GM12873 (cell line): ENCODE measurements around the gene ARL4D.

Experiments
- TF ChIP-seq, protein P1 (sequence below): IDR thresholded peaks from 2 replicates; pipeline ENCODE4 v1.5.1; 2012; ENCODE audit warnings: low read depth, mild to moderate bottlenecking, moderate library complexity, low read length, control low read depth; ENCODE audit not compliant: insufficient read depth; ENCODE audit errors: missing control alignments

The ARL4D gene

DNA sequence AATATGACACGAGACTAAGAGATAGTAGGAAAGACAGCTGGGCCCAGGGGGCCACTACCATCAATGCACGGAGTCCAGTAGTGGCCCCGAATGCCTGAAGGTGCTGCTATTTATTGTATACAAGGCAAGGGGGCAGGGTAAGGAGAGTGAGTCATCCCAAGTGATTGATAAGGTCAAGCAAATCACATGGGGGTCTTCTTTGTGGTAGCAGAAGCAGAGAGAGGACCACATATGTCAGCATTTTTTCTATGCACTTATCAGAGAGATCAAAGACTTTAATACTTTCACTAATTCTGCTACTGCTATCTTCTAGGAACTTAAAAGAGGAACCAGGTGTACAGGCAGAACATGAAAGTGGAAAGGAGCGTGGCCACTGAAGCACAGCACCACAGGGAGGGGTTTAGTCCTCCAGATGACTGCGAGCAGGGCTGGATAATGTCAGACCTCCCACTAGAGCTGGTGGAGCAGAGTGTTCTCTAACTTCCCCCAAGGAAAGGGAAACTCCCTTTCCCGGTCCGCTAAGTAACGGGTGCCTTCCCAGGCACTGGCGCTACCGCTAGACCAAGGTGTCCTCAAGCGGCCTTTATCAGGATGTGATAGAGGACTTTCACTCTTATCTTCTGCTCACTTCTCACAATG is 26.4 kb upstream of the ARL4D start:
- TF ChIP-seq, protein P1, sequence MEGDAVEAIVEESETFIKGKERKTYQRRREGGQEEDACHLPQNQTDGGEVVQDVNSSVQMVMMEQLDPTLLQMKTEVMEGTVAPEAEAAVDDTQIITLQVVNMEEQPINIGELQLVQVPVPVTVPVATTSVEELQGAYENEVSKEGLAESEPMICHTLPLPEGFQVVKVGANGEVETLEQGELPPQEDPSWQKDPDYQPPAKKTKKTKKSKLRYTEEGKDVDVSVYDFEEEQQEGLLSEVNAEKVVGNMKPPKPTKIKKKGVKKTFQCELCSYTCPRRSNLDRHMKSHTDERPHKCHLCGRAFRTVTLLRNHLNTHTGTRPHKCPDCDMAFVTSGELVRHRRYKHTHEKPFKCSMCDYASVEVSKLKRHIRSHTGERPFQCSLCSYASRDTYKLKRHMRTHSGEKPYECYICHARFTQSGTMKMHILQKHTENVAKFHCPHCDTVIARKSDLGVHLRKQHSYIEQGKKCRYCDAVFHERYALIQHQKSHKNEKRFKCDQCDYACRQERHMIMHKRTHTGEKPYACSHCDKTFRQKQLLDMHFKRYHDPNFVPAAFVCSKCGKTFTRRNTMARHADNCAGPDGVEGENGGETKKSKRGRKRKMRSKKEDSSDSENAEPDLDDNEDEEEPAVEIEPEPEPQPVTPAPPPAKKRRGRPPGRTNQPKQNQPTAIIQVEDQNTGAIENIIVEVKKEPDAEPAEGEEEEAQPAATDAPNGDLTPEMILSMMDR: no peak

DNA sequence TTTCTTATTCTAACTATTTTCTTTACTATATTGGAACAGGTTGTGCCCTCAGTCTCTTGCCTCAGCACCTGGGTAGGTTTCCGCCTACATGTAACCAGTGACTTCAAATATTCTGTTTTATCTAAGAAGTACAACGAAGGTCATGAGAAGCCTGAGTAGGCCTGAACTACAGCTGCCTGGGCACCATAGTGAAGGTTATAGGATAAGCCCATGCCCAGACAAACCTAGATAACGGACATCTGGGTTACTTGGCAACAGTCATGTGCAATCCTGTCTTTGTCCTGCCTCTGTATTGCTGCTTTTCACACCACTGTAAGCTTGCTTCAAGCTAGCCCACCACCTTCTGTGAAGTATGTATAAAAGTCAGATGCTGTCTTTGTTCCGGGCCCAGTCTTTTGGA is 25.4 kb upstream of the ARL4D start:
- TF ChIP-seq, protein P1: no peak

DNA sequence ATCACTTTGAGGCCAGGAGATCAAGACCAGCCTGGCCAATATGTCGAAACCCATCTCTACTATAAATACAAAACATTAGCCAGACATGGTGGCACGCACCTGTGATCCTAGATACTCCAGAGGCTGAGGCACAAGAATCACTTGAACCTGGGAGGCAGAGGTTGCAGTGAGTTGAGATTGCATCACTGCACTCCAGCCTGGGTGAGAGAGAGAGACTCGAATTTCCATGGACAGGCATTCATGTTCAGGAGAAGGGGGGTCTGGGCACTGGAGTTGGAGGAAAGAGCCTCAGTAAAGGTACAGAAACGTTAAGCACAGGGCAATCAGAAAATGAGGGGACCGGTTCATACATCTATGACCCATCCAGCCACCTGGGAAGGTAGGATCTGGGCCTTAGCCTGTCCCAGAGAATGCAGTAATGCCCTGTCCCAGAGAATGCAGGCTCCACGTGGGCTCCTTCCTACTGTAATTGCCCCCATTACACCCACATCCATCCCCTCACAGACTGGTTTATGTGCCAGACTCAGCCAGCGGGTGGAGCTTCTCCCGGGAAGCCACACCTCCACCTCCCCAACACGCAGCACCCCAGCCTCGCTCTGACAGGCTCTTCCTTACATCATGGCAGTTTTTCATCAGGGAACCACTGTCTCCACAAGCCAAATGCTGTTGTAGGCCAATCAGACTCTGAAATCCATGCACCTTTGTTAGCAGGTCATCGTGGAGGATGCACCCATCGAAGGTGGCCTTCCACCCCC is 21.6 kb upstream of the ARL4D start:
- TF ChIP-seq, protein P1: no peak

DNA sequence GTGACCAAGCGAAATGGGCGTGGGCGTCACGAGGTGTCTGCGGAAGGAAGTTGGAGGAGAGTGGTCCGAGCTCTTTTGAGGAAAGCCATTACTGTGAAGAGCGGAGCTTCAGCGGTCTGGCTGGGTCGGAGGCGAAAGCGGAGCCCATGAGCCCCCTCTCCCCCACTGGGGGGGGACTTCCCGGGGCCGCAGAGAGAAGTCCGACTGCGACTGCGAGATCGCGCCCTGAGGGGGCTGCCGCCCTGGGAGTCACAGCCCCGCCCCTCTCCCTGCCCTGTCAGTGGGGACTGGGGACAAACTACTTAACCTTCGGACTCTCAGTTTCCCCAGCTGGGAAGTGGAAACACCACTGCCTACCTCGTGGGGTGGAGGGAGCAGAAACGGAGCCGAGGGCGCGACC is 20.0 kb upstream of the ARL4D start:
- TF ChIP-seq, protein P1: no peak

DNA sequence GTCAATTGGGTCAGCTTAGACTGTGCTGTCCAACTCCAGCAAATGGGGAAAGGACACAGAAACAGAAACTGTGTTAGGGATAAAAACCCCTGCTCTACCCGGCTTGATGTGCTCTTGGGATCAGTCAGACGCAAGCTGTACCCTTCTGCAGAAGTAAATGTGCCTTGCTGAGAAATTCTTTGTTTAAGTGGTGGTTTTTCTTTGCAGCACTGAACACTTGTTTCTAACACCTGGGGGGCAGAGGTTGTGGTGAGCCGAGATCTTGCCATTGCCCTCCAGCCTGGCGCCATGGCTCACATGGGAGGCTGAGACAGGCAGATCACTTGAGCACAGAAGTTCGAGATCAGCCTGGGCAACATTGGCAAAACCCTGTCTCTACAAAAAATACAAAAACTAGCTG is 18.5 kb upstream of the ARL4D start:
- TF ChIP-seq, protein P1: no peak

DNA sequence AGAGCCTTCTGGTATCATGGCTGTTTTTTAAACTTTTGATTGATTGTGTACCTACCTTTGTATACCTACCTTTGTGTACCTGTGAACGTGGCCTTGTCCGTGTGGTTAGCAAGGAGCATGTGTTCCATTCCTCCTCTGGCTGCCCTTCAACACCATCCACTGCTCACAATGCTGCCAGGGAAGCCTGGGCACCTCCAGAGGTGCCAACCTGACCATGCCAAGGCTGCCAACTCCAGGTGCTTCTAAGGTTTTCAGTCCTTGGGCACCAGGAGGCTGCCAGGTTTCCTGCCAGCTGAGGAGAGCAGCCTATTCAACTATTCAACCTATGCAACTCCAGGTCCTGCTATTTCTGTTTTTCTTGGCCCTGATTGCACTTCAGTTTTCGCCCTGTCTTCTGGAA is 17.6 kb upstream of the ARL4D start:
- TF ChIP-seq, protein P1: no peak

DNA sequence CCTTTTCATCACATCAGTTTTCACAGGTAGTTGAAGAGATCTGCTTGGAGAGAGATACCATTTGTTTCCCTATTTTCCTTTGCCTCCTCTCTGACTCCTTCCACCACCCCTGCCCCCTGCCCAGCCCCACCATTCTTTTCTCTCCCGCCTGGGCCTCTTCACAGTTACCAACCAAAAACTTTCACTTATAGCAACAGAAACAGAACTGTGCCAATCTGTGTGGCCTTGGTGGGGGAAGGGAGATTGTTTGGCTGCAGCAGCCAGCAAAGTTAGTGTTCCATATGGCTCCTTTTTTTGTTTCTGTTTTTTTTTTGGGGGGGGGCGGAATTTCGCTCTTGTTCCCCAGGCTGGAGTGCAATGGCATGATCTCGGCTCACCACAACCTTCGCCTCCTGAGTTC is 17.2 kb upstream of the ARL4D start:
- TF ChIP-seq, protein P1: no peak
